SK-N-SH treated with all-trans-retinoic acid at 6 μM for 48 hours (cell line): ENCODE measurements around the gene OR8B8.

Source experiments
- ATAC-seq: fragments of 200-7000 bp; cut with Tn5 transposase; 3 replicates; pipeline ENCODE4 v1.9.1; 2020; ENCODE audit warnings: mild to moderate bottlenecking, moderate library complexity
- ARNTL ChIP-seq: fragments of 450-650 bp; formaldehyde crosslinking; IDR thresholded peaks from 2 replicates; pipeline ENCODE4 v1.5.0; 2020; ENCODE audit warnings: low read depth, mild to moderate bottlenecking, moderate library complexity, borderline replicate concordance
- BACH2 ChIP-seq: fragments of 250-450 bp; sonication (Bioruptor Pico); IDR thresholded peaks from 2 replicates; pipeline ENCODE4 v1.9.0; 2021; ENCODE audit warnings: mild to moderate bottlenecking, borderline replicate concordance
- CREB5 ChIP-seq: fragments of 250-450 bp; sonication (Bioruptor Pico); IDR thresholded peaks from 2 replicates; pipeline ENCODE4 v1.5.1; 2020; ENCODE audit warnings: low read depth, mild to moderate bottlenecking, moderate library complexity
- CSDC2 ChIP-seq: fragments of 250-450 bp; sonication (Bioruptor Pico); IDR thresholded peaks from 2 replicates; pipeline ENCODE4 v1.5.0; 2020; ENCODE audit warnings: mild to moderate bottlenecking, moderate library complexity
- CSRNP3 ChIP-seq: fragments of 250-450 bp; sonication (Bioruptor Pico); IDR thresholded peaks from 2 replicates; pipeline ENCODE4 v1.5.1; 2021; ENCODE audit warnings: mild to moderate bottlenecking, moderate library complexity
- ESRRG ChIP-seq: fragments of 250-450 bp; sonication (Bioruptor Pico); IDR thresholded peaks from 2 replicates; pipeline ENCODE4 v1.6.1; 2021; ENCODE audit warnings: mild to moderate bottlenecking
- GLIS3 ChIP-seq: fragments of 250-450 bp; sonication (Bioruptor Pico); IDR thresholded peaks from 2 replicates; pipeline ENCODE4 v1.5.0; 2020; ENCODE audit warnings: mild to moderate bottlenecking, moderate library complexity
- ISL1 ChIP-seq: fragments of 250-450 bp; sonication (Bioruptor Pico); IDR thresholded peaks from 2 replicates; pipeline ENCODE4 v2.1.2; 2022; ENCODE audit warnings: mild to moderate bottlenecking, moderate library complexity
- OSR1 ChIP-seq: fragments of 250-450 bp; sonication (Bioruptor Pico); IDR thresholded peaks from 2 replicates; pipeline ENCODE4 v1.8.0; 2022; ENCODE audit warnings: moderate library complexity, mild to moderate bottlenecking, inconsistent platforms
- PPARA ChIP-seq: fragments of 250-450 bp; sonication (Bioruptor Pico); IDR thresholded peaks from 2 replicates; pipeline ENCODE4 v1.5.0; 2020; ENCODE audit warnings: mild to moderate bottlenecking, borderline replicate concordance
- RARB ChIP-seq: fragments of 250-450 bp; sonication (Bioruptor Pico); IDR thresholded peaks from 2 replicates; pipeline ENCODE4 v1.8.0; 2021; ENCODE audit warnings: mild to moderate bottlenecking, moderate library complexity
- SNAI2 ChIP-seq: fragments of 250-450 bp; sonication (Bioruptor Pico); IDR thresholded peaks from 2 replicates; pipeline ENCODE4 v1.5.0; 2020; ENCODE audit warnings: mild to moderate bottlenecking, moderate library complexity
- TOX ChIP-seq: fragments of 250-450 bp; sonication (Bioruptor Pico); IDR thresholded peaks from 2 replicates; pipeline ENCODE4 v1.8.0; 2021; ENCODE audit warnings: mild to moderate bottlenecking, moderate library complexity, borderline replicate concordance
- ZC3H10 ChIP-seq: fragments of 250-450 bp; sonication (Bioruptor Pico); IDR thresholded peaks from 2 replicates; pipeline ENCODE4 v1.5.1; 2021; ENCODE audit warnings: mild to moderate bottlenecking, moderate library complexity
- ZFP3 ChIP-seq: fragments of 250-450 bp; sonication (Bioruptor Pico); IDR thresholded peaks from 2 replicates; pipeline ENCODE4 v1.5.0; 2020; ENCODE audit warnings: mild to moderate bottlenecking, moderate library complexity
- ZFP30 ChIP-seq: fragments of 450-650 bp; formaldehyde crosslinking; IDR thresholded peaks from 2 replicates; pipeline ENCODE4 v1.5.0; 2022; ENCODE audit warnings: mild to moderate bottlenecking, moderate library complexity
- ZNF565 ChIP-seq: fragments of 450-650 bp; formaldehyde crosslinking; conservative IDR thresholded peaks from 2 replicates; pipeline ENCODE4 v1.5.0; 2020; ENCODE audit warnings: low read depth, mild to moderate bottlenecking, moderate library complexity
- ZNF70 ChIP-seq: fragments of 450-650 bp; formaldehyde crosslinking; IDR thresholded peaks from 2 replicates; pipeline ENCODE4 v1.5.0; 2020; ENCODE audit warnings: mild to moderate bottlenecking, moderate library complexity
- ZNF8 ChIP-seq: fragments of 450-650 bp; formaldehyde crosslinking; IDR thresholded peaks from 2 replicates; pipeline ENCODE4 v1.5.0; 2020; ENCODE audit warnings: mild to moderate bottlenecking, moderate library complexity
- TF ChIP-seq, protein P1 (sequence below): fragments of 250-450 bp; sonication (Bioruptor Pico); IDR thresholded peaks from 2 replicates; pipeline ENCODE4 v1.8.0; 2020; ENCODE audit warnings: mild to moderate bottlenecking, moderate library complexity, borderline replicate concordance
- TF ChIP-seq, protein P2 (sequence below): fragments of 250-450 bp; sonication (Bioruptor Pico); IDR thresholded peaks from 2 replicates; pipeline ENCODE4 v1.5.0; 2020; ENCODE audit warnings: mild to moderate bottlenecking, moderate library complexity
- TF ChIP-seq, protein P3 (sequence below): fragments of 250-450 bp; sonication (Bioruptor Pico); IDR thresholded peaks from 2 replicates; pipeline ENCODE4 v1.8.0; 2021; ENCODE audit warnings: low read depth, mild to moderate bottlenecking, moderate library complexity, borderline replicate concordance

The OR8B8 gene

GRCh38 chr11:124475265-124475664 lies 29.8 kb upstream of the OR8B8 start:
- no peak for ATAC-seq
- TF ChIP-seq CSDC2 (CRISPR knock-in tag) (no peak), BACH2 (CRISPR knock-in tag) (no peak), GLIS3 (no peak), ISL1 (CRISPR knock-in tag) (no peak), TOX (CRISPR knock-in tag) (no peak), ZC3H10 (CRISPR knock-in tag) (no peak), OSR1 (CRISPR knock-in tag) (no peak), SNAI2 (CRISPR knock-in tag) (no peak), ARNTL (no peak), ZNF70 (no peak), CSRNP3 (CRISPR knock-in tag) (no peak), ESRRG (CRISPR knock-in tag) (no peak), ZFP30 (CRISPR knock-in tag) (no peak), CREB5 (CRISPR knock-in tag) (no peak), ZNF565 (CRISPR knock-in tag) (no peak)
- TF ChIP-seq, protein P1, sequence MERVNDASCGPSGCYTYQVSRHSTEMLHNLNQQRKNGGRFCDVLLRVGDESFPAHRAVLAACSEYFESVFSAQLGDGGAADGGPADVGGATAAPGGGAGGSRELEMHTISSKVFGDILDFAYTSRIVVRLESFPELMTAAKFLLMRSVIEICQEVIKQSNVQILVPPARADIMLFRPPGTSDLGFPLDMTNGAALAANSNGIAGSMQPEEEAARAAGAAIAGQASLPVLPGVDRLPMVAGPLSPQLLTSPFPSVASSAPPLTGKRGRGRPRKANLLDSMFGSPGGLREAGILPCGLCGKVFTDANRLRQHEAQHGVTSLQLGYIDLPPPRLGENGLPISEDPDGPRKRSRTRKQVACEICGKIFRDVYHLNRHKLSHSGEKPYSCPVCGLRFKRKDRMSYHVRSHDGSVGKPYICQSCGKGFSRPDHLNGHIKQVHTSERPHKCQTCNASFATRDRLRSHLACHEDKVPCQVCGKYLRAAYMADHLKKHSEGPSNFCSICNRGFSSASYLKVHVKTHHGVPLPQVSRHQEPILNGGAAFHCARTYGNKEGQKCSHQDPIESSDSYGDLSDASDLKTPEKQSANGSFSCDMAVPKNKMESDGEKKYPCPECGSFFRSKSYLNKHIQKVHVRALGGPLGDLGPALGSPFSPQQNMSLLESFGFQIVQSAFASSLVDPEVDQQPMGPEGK (CRISPR knock-in tag) = no peak
- TF ChIP-seq, protein P2, sequence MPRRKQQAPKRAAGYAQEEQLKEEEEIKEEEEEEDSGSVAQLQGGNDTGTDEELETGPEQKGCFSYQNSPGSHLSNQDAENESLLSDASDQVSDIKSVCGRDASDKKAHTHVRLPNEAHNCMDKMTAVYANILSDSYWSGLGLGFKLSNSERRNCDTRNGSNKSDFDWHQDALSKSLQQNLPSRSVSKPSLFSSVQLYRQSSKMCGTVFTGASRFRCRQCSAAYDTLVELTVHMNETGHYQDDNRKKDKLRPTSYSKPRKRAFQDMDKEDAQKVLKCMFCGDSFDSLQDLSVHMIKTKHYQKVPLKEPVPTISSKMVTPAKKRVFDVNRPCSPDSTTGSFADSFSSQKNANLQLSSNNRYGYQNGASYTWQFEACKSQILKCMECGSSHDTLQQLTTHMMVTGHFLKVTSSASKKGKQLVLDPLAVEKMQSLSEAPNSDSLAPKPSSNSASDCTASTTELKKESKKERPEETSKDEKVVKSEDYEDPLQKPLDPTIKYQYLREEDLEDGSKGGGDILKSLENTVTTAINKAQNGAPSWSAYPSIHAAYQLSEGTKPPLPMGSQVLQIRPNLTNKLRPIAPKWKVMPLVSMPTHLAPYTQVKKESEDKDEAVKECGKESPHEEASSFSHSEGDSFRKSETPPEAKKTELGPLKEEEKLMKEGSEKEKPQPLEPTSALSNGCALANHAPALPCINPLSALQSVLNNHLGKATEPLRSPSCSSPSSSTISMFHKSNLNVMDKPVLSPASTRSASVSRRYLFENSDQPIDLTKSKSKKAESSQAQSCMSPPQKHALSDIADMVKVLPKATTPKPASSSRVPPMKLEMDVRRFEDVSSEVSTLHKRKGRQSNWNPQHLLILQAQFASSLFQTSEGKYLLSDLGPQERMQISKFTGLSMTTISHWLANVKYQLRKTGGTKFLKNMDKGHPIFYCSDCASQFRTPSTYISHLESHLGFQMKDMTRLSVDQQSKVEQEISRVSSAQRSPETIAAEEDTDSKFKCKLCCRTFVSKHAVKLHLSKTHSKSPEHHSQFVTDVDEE (CRISPR knock-in tag) = no peak

GRCh38 chr11:124474779-124475178 lies 29.3 kb upstream of the OR8B8 start:
- no peak for ATAC-seq
- TF ChIP-seq PPARA (CRISPR knock-in tag) (no peak), CSRNP3 (CRISPR knock-in tag) (no peak), ISL1 (CRISPR knock-in tag) (no peak), ZFP3 (CRISPR knock-in tag) (no peak), BACH2 (CRISPR knock-in tag) (no peak), ZC3H10 (CRISPR knock-in tag) (no peak), RARB (CRISPR knock-in tag) (no peak), ARNTL (no peak), TOX (CRISPR knock-in tag) (no peak), ZNF565 (CRISPR knock-in tag) (no peak), CSDC2 (CRISPR knock-in tag) (no peak), ZFP30 (CRISPR knock-in tag) (no peak), OSR1 (CRISPR knock-in tag) (no peak), GLIS3 (no peak), ZNF8 (no peak), SNAI2 (CRISPR knock-in tag) (no peak)
- TF ChIP-seq, protein P3, sequence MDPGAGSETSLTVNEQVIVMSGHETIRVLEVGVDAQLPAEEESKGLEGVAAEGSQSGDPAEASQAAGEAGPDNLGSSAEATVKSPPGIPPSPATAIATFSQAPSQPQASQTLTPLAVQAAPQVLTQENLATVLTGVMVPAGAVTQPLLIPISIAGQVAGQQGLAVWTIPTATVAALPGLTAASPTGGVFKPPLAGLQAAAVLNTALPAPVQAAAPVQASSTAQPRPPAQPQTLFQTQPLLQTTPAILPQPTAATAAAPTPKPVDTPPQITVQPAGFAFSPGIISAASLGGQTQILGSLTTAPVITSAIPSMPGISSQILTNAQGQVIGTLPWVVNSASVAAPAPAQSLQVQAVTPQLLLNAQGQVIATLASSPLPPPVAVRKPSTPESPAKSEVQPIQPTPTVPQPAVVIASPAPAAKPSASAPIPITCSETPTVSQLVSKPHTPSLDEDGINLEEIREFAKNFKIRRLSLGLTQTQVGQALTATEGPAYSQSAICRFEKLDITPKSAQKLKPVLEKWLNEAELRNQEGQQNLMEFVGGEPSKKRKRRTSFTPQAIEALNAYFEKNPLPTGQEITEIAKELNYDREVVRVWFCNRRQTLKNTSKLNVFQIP (CRISPR knock-in tag) = no peak
- TF ChIP-seq, protein P1 (CRISPR knock-in tag) = no peak
- TF ChIP-seq, protein P2 (CRISPR knock-in tag) = no peak
